NCI-H82 treated with DMSO at 0.1 percent for 48 hours (cell line): ENCODE data around the gene MED13L.

Experiments used
- DNase-seq: peaks from one replicate; lab custom pipeline; 2025; ENCODE audit not compliant: unreplicated experiment; lab: John Stamatoyannopoulos, UW

The MED13L gene

GRCh38 chr12:116280595-116281290 is 3.2 kb upstream of the MED13L start:
- no peak for DNase-seq

- DNase-seq = no peak
Observed at GRCh38 chr12:116278667-116279066, 1.2 kb upstream of the MED13L start.

- no peak for DNase-seq
Observed at GRCh38 chr12:116278279-116278626, 760 bp upstream of the MED13L start.

- DNase-seq = no peak
Observed at GRCh38 chr12:116276652-116277466, 634 bp downstream of the MED13L start.

GRCh38 chr12:116274551-116275375 is 2.7 kb downstream of the MED13L start:
- no peak for DNase-seq

GRCh38 chr12:116273813-116274550 is 3.5 kb downstream of the MED13L start:
- no peak for DNase-seq

- no peak for DNase-seq
Observed at GRCh38 chr12:116267948-116268347, 9.5 kb downstream of the MED13L start.

GRCh38 chr12:116266631-116267349 is 10.7 kb downstream of the MED13L start:
- DNase-seq = no peak

GRCh38 chr12:116266168-116266601 is 11.3 kb downstream of the MED13L start:
- DNase-seq = no peak

- DNase-seq = no peak
Observed at GRCh38 chr12:116265351-116266147, 11.9 kb downstream of the MED13L start.

- DNase-seq = no peak
Observed at GRCh38 chr12:116264525-116265070, 12.9 kb downstream of the MED13L start.

GRCh38 chr12:116263844-116264243 is 13.6 kb downstream of the MED13L start:
- no peak for DNase-seq

GRCh38 chr12:116263431-116263830 is 14.1 kb downstream of the MED13L start:
- no peak for DNase-seq

- no peak for DNase-seq
Observed at GRCh38 chr12:116262741-116263140, 14.8 kb downstream of the MED13L start.

GRCh38 chr12:116261525-116262100 is 15.9 kb downstream of the MED13L start:
- no peak for DNase-seq

- no peak for DNase-seq
Observed at GRCh38 chr12:116259800-116260577, 17.5 kb downstream of the MED13L start.

GRCh38 chr12:116257826-116258225 is 19.7 kb downstream of the MED13L start:
- no peak for DNase-seq

- no peak for DNase-seq
Observed at GRCh38 chr12:116257215-116257614, 20.3 kb downstream of the MED13L start.
